EL (cell line): ENCODE measurements around the gene SPATA7.
"Not testable (repeated sequence)": the region's sequence is repeated elsewhere in the genome, so short reads cannot be mapped to it uniquely, and the experiment has no call there.

ENCODE experiments used
- DNase-seq: peaks from one replicate; pipeline ENCODE4 v3.0.0-alpha.2; 2016

The SPATA7 gene

GRCh38 chr14:88385212-88386101 is at the start of gene SPATA7:
Gene SPATA7, plus strand, starts transcription at chr14:88385657. Its CDS starts 162 bp downstream, at chr14:88385819.
- peak; percentile 91 for DNase-seq

GRCh38 chr14:88340357-88340756 is 45.1 kb upstream of the SPATA7 start:
- no peak for DNase-seq

- DNase-seq: no peak
Observed at GRCh38 chr14:88342980-88343379, 42.5 kb upstream of the SPATA7 start.

GRCh38 chr14:88346048-88346639 is 39.3 kb upstream of the SPATA7 start:
- peak; percentile 25 for DNase-seq

- DNase-seq: no peak
Observed at GRCh38 chr14:88348546-88348945, 36.9 kb upstream of the SPATA7 start.

- DNase-seq: no peak
Observed at GRCh38 chr14:88351966-88352691, 33.3 kb upstream of the SPATA7 start.

- DNase-seq: no peak
Observed at GRCh38 chr14:88352698-88353097, 32.8 kb upstream of the SPATA7 start.

- no peak for DNase-seq
Observed at GRCh38 chr14:88354358-88354757, 31.1 kb upstream of the SPATA7 start.

GRCh38 chr14:88359500-88359899 is 26.0 kb upstream of the SPATA7 start:
- DNase-seq: no peak

GRCh38 chr14:88363644-88364043 is 21.8 kb upstream of the SPATA7 start:
- DNase-seq: no peak

GRCh38 chr14:88364710-88365413 is 20.6 kb upstream of the SPATA7 start:
- DNase-seq: no peak

- DNase-seq: no peak
Observed at GRCh38 chr14:88369496-88369895, 16.0 kb upstream of the SPATA7 start.

- DNase-seq: no peak
Observed at GRCh38 chr14:88379706-88380343, 5.6 kb upstream of the SPATA7 start.

GRCh38 chr14:88380405-88380804 is 5.1 kb upstream of the SPATA7 start:
- DNase-seq: peak; percentile 3

- not testable (repeated sequence) for DNase-seq
Observed at GRCh38 chr14:88381634-88382033, 3.8 kb upstream of the SPATA7 start.

GRCh38 chr14:88384718-88385117 is 739 bp upstream of the SPATA7 start:
- peak; percentile 2 for DNase-seq

- no peak for DNase-seq
Observed at GRCh38 chr14:88386256-88386794, 868 bp downstream of the SPATA7 start.

- no peak for DNase-seq
Observed at GRCh38 chr14:88388741-88389282, 3.4 kb downstream of the SPATA7 start.

- DNase-seq: no peak
Observed at GRCh38 chr14:88392609-88393008, 7.2 kb downstream of the SPATA7 start.

GRCh38 chr14:88411039-88411438 is 25.6 kb downstream of the SPATA7 start:
- DNase-seq: no peak

GRCh38 chr14:88417594-88417993 is 32.1 kb downstream of the SPATA7 start:
- no peak for DNase-seq

- DNase-seq: no peak
Observed at GRCh38 chr14:88420187-88420586, 34.7 kb downstream of the SPATA7 start.
